BJ (cell line): ENCODE results near the gene BBS1. TPM values are rescaled to one million over a fixed set of nuclear protein-coding genes. Genes with fewer than 3 reads are reported as not detected.

Experiments used
- CTCF ChIA-PET: fragments of 350-600 bp; formaldehyde crosslinking; extraction: SDS; loops from one replicate; lab custom pipeline; 2021; ENCODE audit warnings: antibody characterized with exemption, inconsistent platforms; lab: Yijun Ruan, JAX
- POLR2A ChIA-PET: fragments of 300-600 bp; sonication (Branson Sonifier 250); formaldehyde crosslinking; extraction: SDS; loops from one replicate; lab custom pipeline; 2021; ENCODE audit warnings: antibody characterized with exemption; lab: Charles Lee
- DNase-seq: peaks from one replicate; pipeline ENCODE4 v3.0.0-alpha.2; 2011; ENCODE audit warnings: low read depth
- H3K27me3 ChIP-seq: 2 replicates; pipeline ENCODE4 v1.6.0; 2011; ENCODE audit warnings: low read length; ENCODE audit not compliant: control insufficient read depth, insufficient read depth
- H3K36me3 ChIP-seq: 2 replicates; pipeline ENCODE4 v1.5.1; 2011; ENCODE audit warnings: low read length; ENCODE audit not compliant: control insufficient read depth, insufficient read depth
- H3K4me3 ChIP-seq: 2 replicates; pipeline ENCODE4 v1.5.1; 2011; ENCODE audit warnings: low read depth, mild to moderate bottlenecking, control low read depth, low read length
- polyA plus RNA-seq: library from polyadenylated mRNA; depleted of rRNA; stranded (reverse); fragments of >200 nt; gene quantifications from 2 replicates; pipeline ENCODE4 v1.2.3, GENCODE V29; 2011
- TF ChIP-seq, protein P1 (sequence below): IDR thresholded peaks from 2 replicates; pipeline ENCODE4 v1.5.1; 2011; ENCODE audit warnings: low read depth, mild to moderate bottlenecking, control low read depth, inconsistent platforms, low read length, moderate library complexity; ENCODE audit not compliant: insufficient read depth

BBS1 gene
- polyA plus RNA-seq, 1 experiment: 31.1 TPM

DNA sequence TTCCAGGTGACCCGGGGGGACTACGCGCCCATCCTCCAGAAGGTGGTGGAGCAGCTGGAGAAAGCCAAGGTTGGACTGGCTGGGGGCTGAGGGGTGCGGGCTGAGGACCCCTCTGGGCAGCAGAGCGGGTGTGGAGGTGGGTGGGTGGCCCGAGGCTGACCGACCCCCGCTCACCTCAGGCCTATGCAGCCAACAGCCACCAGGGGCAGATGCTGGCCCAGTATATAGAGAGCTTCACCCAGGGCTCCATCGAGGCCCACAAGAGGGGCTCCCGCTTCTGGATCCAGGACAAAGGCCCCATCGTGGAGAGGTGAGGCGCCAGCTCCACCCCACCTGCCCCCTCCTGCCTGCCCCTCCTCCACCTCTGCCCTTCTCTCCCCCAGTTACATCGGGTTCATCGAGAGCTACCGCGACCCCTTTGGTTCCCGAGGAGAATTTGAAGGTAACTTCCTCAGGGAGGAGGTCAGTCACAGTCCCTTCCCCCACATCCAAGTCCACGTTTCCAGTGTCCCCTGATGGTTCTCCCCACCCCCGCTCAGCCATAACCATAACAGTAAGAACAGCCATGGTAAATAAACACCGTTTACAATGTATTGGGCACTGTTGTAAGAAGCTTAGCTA lies 19.0 kb upstream of the BBS1 start:
- no peak overlapping the region for H3K4me3 ChIP-seq
- POLR2A ChIA-PET: no interaction called here
- CTCF ChIA-PET: interaction anchor here (1.1 to 1.9 kb wide), 5 partner anchors 9 to 83 kb away, joined by 3 to 6 read pairs (median 4); no protein-coding TSS in a partner anchor
- no peaks in the 10 kb centered on the region for H3K27me3 ChIP-seq
- TF ChIP-seq, protein P1, sequence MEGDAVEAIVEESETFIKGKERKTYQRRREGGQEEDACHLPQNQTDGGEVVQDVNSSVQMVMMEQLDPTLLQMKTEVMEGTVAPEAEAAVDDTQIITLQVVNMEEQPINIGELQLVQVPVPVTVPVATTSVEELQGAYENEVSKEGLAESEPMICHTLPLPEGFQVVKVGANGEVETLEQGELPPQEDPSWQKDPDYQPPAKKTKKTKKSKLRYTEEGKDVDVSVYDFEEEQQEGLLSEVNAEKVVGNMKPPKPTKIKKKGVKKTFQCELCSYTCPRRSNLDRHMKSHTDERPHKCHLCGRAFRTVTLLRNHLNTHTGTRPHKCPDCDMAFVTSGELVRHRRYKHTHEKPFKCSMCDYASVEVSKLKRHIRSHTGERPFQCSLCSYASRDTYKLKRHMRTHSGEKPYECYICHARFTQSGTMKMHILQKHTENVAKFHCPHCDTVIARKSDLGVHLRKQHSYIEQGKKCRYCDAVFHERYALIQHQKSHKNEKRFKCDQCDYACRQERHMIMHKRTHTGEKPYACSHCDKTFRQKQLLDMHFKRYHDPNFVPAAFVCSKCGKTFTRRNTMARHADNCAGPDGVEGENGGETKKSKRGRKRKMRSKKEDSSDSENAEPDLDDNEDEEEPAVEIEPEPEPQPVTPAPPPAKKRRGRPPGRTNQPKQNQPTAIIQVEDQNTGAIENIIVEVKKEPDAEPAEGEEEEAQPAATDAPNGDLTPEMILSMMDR: peak; percentile 52
- no peak for DNase-seq
- peaks cover 23% of the 10 kb centered on the region for H3K36me3 ChIP-seq

GRCh38 chr11:66492161-66492865 lies 18.1 kb upstream of the BBS1 start:
- DNase-seq: no peak
- CTCF ChIA-PET: interaction anchor here (1.2 to 1.9 kb wide), 5 partner anchors 10 to 84 kb away, joined by 3 to 6 read pairs (median 4); partner anchors contain the start of genes ACTN3 and ZDHHC24
- TF ChIP-seq, protein P1: no peak
- peaks cover 26% of the 10 kb centered on the region for H3K36me3 ChIP-seq
- POLR2A ChIA-PET: no interaction called here
- H3K27me3 ChIP-seq: no peaks in the 10 kb centered on the region
- no peak overlapping the region for H3K4me3 ChIP-seq

DNA sequence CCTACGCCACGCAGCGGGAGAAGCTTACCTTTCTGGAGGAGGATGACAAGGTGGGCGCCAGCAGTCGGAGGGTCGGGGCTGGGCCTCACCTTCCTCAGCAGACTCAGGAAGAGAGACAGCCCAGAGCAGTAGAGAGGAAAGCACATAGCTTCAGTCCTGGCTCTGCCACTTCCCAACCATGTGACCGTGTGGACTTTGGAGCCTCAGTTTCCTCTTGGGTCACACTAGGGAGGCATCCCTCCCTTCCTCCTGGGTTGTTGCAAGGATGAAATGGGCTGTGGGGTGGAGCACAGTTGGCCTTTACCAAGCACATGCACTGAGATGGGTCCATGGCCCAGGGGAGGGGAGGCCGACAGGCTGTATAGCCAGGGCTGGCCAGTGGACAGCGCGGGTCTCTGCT lies 17.3 kb upstream of the BBS1 start:
- DNase-seq: no peak

GRCh38 chr11:66494458-66494857 lies 16.0 kb upstream of the BBS1 start:
- ChIA-PET CTCF (no interaction called here), POLR2A (no interaction called here)
- Histone ChIP-seq H3K4me3 (no peak overlapping the region), H3K27me3 (no peaks in the 10 kb centered on the region), H3K36me3 (peaks cover 24% of the 10 kb centered on the region)
- DNase-seq: no peak
- TF ChIP-seq, protein P1: no peak

More for the DNA sequence above, 17.3 kb upstream of the BBS1 start:
- ChIA-PET CTCF (interaction anchor here (0.9 to 1.2 kb wide), 3 partner anchors 14 to 53 kb away, joined by 3 to 5 read pairs (median 3); partner anchors contain the start of genes ACTN3 and ZDHHC24), POLR2A (no interaction called here)
- TF ChIP-seq, protein P1: no peak
- H3K4me3 ChIP-seq: no peak overlapping the region
- H3K27me3 ChIP-seq: no peaks in the 10 kb centered on the region
- H3K36me3 ChIP-seq: peaks cover 24% of the 10 kb centered on the region

GRCh38 chr11:66494935-66495334 lies 15.5 kb upstream of the BBS1 start:
- Histone ChIP-seq H3K36me3 (peaks cover 24% of the 10 kb centered on the region), H3K4me3 (no peak overlapping the region), H3K27me3 (no peaks in the 10 kb centered on the region)
- TF ChIP-seq, protein P1: no peak
- POLR2A ChIA-PET: no interaction called here
- CTCF ChIA-PET: interaction anchor here (0.7 kb wide), 1 partner anchor 1252 kb away, joined by 3 read pairs; no protein-coding TSS in a partner anchor
- no peak for DNase-seq
